ENCODE data around the gene ATAD3A. TPM values are rescaled to one million over a fixed set of nuclear protein-coding genes. Genes with fewer than 3 reads are reported as not detected.

The ATAD3A gene
- total and polyA plus RNA-seq, 12 donors: 7.8 to 46.3 (median 28.7) TPM

DNA sequence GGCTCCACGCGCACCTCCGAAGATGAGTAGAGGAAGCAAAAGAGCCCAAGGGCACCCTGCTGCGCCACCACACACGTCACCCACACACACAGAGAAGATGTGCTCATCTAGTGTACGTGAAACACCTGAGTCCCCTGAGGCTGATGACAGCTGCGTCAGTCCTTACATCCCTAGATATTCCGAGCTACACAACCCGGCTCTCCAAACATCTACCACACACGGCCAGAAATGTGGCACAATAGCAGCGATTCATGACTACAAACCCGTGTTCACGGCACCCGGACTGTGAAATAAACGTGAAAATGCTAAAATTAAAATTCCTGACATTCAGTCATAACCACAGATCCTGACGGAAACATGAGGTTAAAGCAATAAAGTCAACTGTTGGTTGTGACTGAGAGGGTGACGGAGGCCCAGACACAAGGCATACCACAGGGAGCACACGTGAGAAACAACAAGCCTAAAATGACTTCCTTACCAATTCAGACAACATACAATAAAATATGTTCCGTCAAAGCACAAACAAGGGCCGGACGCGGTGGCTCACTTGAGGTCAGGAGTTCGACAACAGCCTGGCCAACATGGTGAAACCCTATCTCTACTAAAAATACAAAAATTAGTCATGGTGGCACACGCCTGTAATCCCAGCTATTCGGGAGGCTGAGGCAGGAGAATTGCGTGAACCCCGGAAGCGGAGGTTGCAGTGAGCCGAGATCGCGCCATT lies 55.4 kb downstream of the ATAD3A start:
- WGBS, 4 donors: 82 to 89% (median 84%) methylated on average over 29 to 31 of the region's 31 CpGs
- Histone ChIP-seq H3K9me3 (replicated peaks in 1 of 3) (no peaks in the 10 kb centered on the region), H3K4me1 (replicated peaks in 1 of 2) (peaks cover 0 to 43% of the 10 kb centered on the region in 2 donors), H3K36me3 (replicated peaks in 1 of 2) (peaks cover 0 to 46% of the 10 kb centered on the region in 2 donors), H3K27ac (no peak overlapping the region), H3K27me3 (no peaks in the 10 kb centered on the region), H3K4me3 (no peak overlapping the region)
- DNase-seq: no peak
- no peak for TF ChIP-seq POLR2A (IDR thresholded peaks at IDR 0.05)
- TF ChIP-seq, protein P1, sequence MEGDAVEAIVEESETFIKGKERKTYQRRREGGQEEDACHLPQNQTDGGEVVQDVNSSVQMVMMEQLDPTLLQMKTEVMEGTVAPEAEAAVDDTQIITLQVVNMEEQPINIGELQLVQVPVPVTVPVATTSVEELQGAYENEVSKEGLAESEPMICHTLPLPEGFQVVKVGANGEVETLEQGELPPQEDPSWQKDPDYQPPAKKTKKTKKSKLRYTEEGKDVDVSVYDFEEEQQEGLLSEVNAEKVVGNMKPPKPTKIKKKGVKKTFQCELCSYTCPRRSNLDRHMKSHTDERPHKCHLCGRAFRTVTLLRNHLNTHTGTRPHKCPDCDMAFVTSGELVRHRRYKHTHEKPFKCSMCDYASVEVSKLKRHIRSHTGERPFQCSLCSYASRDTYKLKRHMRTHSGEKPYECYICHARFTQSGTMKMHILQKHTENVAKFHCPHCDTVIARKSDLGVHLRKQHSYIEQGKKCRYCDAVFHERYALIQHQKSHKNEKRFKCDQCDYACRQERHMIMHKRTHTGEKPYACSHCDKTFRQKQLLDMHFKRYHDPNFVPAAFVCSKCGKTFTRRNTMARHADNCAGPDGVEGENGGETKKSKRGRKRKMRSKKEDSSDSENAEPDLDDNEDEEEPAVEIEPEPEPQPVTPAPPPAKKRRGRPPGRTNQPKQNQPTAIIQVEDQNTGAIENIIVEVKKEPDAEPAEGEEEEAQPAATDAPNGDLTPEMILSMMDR (IDR thresholded peaks at IDR 0.05): no peak
- intact Hi-C loops (cut with DNase I): no loop called here

DNA sequence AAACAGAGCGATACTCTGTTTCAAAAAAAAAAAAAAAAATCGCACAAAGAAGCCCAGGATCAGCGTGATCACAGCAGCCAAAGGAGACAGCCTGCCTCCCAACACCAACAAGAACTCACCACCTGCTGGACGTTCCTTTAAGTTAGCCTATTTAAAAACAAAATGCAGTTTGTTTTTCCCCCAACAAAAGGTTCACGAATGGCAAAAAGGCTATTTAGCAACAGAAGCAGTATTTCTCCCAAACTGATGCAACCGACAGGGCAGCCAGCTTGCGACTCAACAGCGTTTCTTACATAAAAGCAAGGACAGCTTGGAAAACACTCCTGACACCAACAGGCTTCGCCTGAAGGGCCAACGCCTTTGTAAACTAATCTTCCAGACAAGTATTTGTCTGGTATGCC lies 55.9 kb downstream of the ATAD3A start:
- Histone ChIP-seq H3K27me3 (no peaks in the 10 kb centered on the region), H3K36me3 (replicated peaks in 1 of 2) (peaks cover 0 to 40% of the 10 kb centered on the region in 2 donors), H3K4me1 (replicated peaks in 1 of 2) (peaks cover 0 to 44% of the 10 kb centered on the region in 2 donors), H3K27ac (peak overlapping the region in 2 of 5 donors; percentile 43 to 45), H3K4me3 (no peak overlapping the region), H3K9me3 (replicated peaks in 1 of 3) (no peaks in the 10 kb centered on the region)
- peak in 1 of 7 donors; percentile 43 for DNase-seq
- no peak for TF ChIP-seq POLR2A (IDR thresholded peaks at IDR 0.05)
- TF ChIP-seq, protein P1 (IDR thresholded peaks at IDR 0.05): no peak
- intact Hi-C loops (cut with DNase I): no loop called here
- WGBS, 4 donors: 61 to 68% (median 66%) methylated on average over 10 of the region's 10 CpGs

DNA sequence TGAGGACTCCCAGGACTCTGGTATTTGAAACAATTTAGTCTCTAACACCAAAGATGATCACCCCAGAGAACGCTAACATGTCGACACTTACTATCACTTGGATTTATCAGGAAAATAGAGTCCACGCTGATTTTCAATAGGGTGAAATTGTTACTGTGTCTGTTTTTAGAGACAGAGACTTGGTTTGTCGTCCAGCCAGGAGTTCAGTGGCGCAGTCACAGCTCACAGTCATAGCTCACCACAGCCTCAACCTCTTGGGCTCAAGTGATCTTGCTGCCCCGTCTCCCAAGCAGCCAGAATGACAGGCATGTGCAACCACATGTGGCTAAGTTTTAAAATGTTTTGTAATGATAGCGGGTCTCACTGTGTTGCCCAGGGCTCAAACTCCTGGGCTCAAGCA lies 57.4 kb downstream of the ATAD3A start:
- no peak overlapping the region for H3K27ac ChIP-seq
- no peak for DNase-seq
- no peak overlapping the region for H3K4me3 ChIP-seq
- 79 to 89% (median 86%) methylated on average over 6 to 7 of the region's 7 CpGs for WGBS, 4 donors
- H3K4me1 ChIP-seq (replicated peaks in 1 of 2): peaks cover 0 to 48% of the 10 kb centered on the region in 2 donors
- H3K9me3 ChIP-seq (replicated peaks in 1 of 3): no peaks in the 10 kb centered on the region
- peaks cover 0 to 25% of the 10 kb centered on the region in 2 donors for H3K36me3 ChIP-seq (replicated peaks in 1 of 2)
- no peaks in the 10 kb centered on the region for H3K27me3 ChIP-seq
- intact Hi-C loops (cut with DNase I): no loop called here
- TF ChIP-seq, protein P1 (IDR thresholded peaks at IDR 0.05): no peak
- TF ChIP-seq POLR2A (IDR thresholded peaks at IDR 0.05): no peak

DNA sequence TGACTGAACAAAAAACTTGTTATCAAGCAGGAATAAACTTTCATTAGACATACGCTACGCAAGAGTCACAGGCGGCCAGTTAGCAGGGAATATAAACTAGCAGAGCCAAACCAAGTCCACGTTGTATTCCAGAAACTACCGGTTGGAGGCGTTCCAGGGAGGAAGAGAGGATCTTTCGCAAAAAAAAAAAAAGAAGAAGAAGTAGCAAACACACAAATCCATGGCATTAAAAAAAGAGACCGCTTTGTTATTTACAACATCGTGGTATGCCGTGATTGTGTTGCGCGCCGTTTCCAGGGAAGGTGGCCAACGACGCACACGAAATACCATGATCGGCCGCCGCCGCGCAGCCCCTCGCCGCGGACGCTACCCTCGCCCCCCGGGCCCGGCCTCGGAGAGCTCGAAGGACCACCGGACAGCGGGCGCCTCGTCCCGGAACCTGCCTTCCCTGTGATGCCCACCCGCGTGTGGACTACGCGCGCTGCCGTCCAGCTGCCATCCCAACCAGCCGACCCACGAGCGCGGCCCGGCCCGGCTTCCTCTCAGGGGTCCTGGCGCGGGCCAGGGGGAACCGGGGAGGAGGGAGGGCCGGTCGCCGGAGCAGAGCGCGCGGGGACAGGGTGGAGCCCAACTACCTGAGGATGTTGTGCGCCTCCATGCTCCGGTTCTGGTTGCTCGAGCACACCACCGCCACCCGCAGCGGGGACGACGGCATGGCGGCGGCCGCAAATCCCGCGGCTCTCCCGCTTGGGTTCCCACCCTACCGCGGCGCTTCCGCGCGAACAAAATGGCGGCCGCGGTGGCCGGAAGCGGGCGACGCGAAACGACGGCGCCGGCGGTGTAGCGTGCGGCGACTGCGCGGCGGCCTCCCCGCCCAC lies 62.1 kb downstream of the ATAD3A start:
- Histone ChIP-seq H3K36me3 (replicated peaks in 1 of 2) (peaks cover 0 to 9% of the 10 kb centered on the region in 2 donors), H3K27me3 (no peaks in the 10 kb centered on the region), H3K4me3 (peak overlapping the region; percentile 83 to 97 (median 94)), H3K9me3 (replicated peaks in 1 of 3) (no peaks in the 10 kb centered on the region), H3K4me1 (replicated peaks in 1 of 2) (peaks cover 0 to 33% of the 10 kb centered on the region in 2 donors), H3K27ac (peak overlapping the region; percentile 97 to 99 (median 99))
- DNase-seq: peak in 6 of 7 donors; percentile 46 to 67 (median 66)
- intact Hi-C loops (cut with DNase I): no loop called here
- 0 to 1% (median 0%) methylated on average over 23 to 91 of the region's 96 CpGs for WGBS, 4 donors
- TF ChIP-seq POLR2A (IDR thresholded peaks at IDR 0.05): no peak
- TF ChIP-seq, protein P1 (IDR thresholded peaks at IDR 0.05): peak in 3 of 6 experiments; percentile 1 to 18 (median 17)
